SW480 (cell line): Measurements from ENCODE around the gene TCOF1.

ENCODE experiments used
- DNase-seq: peaks from one replicate; pipeline ENCODE4 v3.0.0-alpha.2; 2016; ENCODE audit warnings: low spot score

The TCOF1 gene

DNA sequence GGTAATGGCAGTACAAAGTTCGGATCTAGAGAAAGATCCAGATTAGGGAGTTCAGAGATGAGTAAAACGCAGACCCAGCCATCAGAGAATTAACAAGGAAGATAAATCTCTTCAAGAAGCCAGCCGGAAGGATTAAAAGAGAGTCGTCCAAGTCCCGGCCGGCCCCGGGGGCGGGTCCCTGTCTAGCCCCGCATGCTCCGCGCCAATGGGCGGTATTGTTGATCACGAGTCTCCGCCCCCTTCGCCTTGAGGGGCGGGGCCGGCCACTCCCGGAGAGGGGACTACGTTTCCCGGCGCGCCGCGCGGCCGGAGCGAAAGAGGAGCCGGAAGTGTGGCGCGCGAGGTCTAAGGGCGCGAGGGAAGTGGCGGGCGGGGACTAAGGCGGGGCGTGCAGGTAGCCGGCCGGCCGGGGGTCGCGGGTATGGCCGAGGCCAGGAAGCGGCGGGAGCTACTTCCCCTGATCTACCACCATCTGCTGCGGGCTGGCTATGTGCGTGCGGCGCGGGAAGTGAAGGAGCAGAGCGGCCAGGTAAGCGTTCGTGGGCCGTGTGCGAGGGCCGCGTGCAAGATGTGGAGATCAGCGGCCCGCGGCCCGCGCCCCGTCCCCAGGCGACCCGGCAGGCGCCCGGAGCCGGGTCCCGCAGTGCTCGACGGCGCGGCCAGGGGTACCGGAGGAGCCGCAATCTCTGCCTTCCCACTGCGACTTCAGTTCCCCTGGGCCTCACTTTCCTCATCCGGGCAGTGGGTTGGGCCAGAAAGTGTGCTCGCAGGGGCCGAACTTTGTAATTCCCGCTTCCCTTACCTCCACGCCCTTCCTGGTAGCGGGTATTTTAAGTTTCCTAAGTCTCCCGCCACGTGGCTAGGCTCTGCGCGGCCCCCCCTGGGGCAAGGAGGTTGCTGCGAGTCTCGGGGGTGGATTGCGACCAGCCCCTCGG lies at the start of gene TCOF1:
TSS of gene TCOF1 (plus strand) at position 372 of the 935 bp plus-strand sequence. CDS start at position 422, 50 bp downstream.
- DNase-seq = peak; percentile 91

- DNase-seq = no peak
These were observed 48.2 kb upstream of the TCOF1 start for GRCh38 chr5:150309101-150309885.

DNA sequence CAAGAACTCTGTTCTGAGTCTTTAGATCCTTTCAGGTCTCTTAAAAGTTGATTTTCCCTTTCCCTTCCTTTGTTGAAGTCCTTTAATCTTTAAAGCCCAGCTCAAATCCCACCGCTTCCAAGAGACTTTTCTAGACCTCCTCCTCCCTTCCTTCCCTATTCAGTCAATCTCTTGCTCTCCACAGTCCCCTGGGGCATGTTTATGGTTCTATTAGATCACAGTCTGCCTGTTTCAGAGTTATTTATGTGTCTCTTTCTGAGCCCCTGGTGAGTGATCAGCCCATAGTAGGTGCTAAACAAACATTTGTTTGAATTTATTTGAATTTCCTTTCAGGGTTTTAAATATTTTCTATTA lies 47.6 kb upstream of the TCOF1 start:
- DNase-seq = no peak

DNA sequence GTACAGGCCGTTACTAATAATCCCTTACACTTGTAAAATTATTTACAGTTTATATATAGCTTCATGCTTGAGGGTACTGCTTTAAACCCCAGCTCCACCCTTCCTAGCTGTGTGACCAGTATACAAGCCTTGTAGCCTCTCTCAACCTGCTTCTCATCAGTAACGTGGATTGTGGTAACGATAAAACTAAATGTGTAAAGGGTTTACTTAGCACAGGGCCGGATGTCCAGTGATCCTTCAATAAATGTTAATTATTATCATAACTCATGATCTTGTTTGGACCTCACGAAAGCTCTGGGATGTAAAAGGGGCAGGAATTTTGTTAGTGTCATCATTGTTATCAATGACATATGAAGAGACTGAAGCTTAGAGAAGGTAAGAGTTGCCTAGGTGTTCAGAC lies 47.3 kb upstream of the TCOF1 start:
- no peak for DNase-seq

DNA sequence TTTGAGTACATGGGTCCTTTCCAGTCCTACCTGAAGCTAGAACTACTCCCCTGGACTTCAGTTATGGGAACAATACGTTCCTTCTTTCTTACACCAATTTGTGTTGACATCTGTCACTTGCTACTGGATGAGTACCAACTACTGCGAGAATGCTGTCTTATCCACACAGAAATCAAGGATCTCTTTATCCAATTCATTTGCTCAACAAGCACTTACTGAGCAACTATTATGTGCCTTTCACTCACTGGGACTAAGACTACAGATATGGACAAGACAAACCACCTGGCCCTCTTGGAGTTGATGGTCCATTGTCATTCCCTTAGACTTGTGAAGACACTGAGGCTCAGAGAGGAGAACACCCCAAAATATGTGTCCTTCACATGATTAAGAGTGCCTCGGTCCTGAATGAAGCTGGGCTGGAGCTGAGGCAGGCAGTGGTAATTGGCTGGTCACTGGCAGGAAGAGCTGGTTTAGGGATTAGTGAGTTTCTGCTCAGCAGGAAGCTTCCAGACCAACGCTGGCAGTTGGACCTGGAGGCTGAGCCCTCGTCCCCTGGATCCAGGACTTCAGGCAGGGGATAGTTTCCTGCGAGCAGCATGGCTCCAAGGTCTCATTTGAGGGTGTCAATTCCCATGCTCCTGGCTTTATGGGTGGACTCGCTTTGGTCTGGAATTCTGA lies 46.3 kb upstream of the TCOF1 start:
- DNase-seq = no peak

- no peak for DNase-seq
These were observed 45.0 kb upstream of the TCOF1 start for GRCh38 chr5:150312518-150312917.

GRCh38 chr5:150313501-150313900 lies 44.0 kb upstream of the TCOF1 start:
- no peak for DNase-seq

DNA sequence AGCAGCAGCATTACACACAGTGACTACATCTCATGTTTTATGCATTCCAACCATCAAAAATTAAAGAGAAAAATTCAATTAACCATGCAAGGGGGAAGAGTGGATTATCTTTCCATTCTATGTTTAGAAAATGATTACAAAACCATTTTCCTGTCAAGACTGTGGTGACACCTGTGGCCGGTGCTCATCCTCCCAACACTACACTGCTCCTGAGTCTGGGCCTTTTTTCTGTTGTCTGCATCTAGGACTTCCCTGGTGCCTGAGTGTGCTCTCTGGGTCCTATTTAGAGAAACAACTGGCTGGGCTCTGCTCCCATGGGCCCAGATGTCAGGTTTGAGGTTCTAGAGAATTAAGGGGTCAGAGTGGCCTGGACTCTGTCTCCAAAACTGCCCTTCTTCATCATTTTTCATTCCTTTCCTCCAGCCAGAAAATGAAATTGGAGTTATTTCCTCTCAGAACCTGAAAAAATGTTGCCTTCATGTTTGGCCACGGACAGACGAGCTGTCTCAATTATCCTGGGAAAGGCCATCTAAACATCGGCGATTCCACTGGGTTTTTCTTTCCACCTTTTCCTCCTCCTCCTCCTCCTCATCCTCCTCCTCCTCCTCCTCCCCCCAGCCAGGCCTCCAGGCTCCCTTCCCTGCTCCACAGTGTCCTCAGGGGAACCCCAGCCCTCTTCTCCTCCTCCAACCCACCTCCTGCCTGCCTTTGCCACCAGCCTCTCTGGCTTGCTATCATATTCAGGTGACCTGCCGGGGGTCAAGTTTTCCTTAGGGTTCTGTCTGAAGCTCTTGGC lies 43.4 kb upstream of the TCOF1 start:
- no peak for DNase-seq

DNA sequence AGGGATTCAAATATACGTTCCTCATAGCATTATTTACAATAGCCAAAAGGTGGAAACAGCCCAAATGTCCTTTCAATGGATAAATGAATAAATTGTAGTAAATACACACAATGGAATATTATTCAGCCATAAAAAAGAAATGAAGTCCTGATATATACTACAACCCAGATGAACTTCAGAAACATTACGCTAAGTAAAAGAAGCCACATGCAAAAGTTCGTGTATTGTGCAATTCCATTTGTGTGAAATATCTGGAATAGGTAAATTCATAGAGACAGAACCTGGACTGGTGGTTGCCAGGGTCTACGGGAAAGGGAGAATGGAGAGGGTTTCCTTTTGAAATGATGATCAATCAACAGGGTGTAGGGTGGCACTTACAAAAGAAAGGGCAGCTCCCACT lies 42.3 kb upstream of the TCOF1 start:
- no peak for DNase-seq

- DNase-seq = no peak
These were observed 41.2 kb upstream of the TCOF1 start for GRCh38 chr5:150316320-150316719.

DNA sequence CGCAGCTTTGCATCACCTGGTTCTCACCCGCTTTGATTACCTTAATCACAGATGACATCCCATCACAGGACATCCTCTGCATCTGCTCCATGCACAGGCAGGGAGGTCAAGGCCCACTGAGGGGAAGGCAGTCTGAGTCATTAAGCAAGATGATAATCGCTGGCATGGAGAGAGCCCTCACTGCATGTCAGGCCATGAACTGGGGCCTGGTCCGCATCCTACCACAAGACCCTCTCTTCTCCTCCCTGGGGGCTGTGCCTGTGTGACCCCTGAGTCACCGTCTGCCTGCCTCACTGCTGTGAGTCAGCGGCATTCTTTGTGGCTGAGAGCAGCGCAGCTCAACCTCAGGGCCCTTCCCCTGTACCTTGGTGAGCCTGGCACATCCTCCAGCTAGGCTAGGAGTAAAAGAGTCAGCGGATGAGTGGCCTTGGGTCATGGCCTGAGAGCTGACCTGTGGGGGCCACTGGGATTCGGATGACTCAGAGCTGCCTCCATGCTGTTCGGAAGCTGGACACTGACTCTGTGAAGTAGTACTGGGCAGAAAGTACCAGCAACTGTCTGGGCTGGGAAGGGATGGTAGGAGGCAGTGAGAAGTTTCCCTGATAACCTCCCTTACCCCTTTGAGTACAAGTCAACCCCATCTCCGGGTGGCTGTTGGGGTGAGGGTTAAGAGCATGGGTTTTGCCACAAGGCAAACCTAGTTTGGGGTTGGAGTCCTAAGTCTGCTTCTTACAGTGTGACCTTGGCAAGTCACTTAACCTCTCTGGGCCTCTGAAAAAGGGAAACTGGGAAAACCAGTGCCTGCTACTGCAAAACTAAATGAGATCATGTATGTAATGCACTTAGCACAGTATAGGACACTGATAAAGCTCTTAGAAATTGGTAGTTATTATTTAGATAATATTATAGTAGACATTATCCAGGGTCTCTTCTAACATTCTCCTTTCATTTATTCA lies 40.2 kb upstream of the TCOF1 start:
- peak; percentile 88 for DNase-seq

DNA sequence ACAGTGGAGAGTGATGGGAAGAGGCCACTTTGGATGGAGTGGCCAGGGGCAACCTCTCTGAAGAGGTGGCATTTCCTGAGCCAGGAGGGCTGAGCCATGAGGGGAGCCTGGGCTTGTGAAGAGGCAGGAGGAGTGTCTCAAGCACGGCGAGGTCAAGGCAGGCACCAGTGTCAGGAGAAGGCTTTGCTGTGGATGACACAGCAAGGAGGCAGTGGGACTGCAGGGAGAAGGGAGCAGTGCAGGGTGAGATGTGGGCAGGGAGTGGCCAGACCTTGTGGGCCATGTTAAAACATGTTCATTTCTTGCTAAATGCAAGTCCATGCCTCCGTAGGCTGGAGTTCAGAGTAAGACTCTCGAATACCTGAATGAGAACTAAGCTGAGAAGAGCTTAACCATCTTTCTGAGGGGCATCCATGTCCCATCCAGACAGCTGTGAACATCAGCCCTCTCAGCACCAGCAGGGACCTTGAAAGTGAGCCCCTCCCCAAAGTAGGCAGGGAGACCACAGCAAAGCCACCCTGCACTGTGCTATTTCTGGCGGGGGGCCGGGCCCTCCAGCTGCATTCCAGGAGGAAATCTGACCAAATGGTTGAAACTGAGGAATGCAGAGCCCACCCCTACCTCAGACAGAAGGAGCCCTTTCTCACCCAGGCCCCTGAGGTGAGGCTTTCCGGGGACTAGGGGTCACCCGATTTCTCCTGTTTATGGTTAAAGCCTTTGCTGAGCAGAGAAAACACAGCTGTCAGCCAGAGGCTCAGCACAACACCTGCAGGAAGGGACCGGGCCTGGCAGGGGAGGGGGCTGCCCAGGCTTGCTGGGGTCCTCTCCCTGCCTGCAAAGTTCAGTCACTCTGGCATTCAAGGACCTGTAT lies 38.6 kb upstream of the TCOF1 start:
- no peak for DNase-seq

GRCh38 chr5:150319484-150319790 lies 38.1 kb upstream of the TCOF1 start:
- DNase-seq = no peak

DNA sequence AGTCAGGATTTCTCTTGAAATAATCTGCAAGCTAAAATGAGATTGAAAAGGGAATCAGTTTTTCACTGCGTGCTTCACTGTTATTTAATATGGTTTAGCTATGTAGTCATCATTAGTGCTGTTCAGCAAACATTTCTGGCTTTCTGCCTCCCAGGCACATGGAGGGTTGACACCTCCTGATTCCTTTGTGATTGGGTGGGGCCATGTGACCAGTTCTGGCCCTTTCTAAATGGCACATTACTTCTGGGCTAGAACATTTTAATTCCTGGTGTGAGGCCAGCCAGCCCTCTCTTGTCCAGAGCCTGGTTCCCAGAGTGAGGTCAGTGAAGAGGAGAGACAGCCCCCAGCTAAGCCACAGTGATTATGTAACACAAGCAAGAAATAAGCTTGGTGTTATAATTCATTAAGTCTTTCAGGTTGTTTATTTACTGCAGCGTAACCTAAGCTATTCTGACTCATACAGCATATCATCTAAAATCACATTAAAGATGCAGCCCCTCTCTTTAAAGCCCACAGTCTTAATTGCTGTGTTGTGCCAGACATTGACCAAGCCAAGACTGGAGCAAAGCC lies 37.4 kb upstream of the TCOF1 start:
- peak; percentile 47 for DNase-seq

DNA sequence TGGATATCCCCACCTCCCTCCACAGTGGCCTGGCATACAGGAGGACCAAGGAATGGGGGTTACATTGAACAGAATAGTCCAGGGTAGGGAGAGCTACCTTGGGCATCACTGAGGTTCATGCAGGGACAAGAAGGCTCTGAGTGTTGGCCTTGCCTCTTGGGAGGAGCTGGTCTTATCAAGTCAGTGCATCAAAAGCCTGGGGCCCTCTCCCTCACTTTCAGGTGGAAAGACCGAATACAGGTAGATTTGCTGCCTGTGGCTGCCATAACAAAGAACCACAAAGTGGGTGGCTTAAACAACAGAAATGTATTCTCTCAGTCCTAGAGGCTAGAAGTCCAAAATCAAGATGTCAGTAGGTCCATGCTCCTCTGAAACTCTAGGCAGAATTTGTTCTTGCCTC lies 36.3 kb upstream of the TCOF1 start:
- no peak for DNase-seq

GRCh38 chr5:150321784-150322183 lies 35.7 kb upstream of the TCOF1 start:
- no peak for DNase-seq

DNA sequence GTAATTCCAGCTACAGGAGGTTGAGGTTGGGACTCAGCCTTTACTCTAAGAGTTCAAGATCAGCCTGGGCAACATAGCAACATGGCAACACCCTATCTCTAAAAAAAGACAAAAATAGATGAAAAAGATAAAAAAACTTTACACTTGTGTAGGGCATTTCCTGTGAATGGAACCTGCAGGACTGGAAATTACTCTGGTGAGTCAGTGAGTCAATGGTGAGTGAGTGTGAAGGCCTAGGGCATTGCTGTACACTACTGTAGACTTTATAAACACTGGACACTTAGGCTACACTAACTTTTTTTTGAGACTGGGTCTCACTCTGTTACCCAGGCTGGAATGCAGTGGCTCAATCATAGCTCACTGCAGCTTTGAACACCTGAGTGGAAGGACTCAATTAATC lies 35.3 kb upstream of the TCOF1 start:
- DNase-seq = no peak

DNA sequence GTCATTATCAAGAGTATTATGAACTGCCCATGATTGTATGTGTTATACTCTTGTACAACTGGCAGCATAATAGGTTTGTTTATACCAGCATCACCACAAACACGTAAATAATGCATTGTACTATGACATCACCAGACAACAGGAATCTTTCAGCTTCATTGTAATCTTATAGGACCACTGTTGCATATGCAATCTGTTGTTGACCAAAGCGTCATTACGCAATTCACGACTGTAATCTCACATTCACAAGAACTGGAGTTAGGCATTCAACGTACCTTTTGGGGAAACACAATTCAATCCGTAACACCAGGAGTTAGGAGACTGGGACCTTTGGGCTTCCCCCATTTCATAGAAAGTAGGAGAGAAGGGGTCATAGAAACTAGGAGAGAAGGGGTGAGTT lies 34.4 kb upstream of the TCOF1 start:
- no peak for DNase-seq

DNA sequence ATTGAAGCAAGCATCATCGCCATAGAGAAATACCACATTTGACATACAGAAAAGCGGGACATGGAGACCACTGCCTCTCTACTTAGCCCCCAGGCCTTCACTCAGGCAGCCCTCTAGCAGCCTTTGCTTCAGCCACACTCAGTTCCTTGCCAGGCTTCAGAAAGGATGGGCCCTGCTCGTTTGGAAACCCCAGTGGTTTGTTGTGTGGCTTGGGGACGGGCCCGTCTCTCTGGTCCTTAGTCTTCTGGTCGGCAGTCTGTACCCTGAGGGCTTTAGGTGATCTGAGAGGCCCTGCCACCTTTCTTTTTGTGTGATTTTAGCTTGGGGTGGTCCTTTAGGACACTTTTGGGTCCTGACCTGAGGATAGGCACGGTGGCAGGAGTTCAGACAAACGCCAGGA lies 33.7 kb upstream of the TCOF1 start:
- no peak for DNase-seq

GRCh38 chr5:150325426-150325825 lies 32.1 kb upstream of the TCOF1 start:
- DNase-seq = no peak
